Testis (tissue), 3 donors: ENCODE results near the gene CHRNB2. TPM values are rescaled to one million over a fixed set of nuclear protein-coding genes. Genes with fewer than 3 reads are reported as not detected.

ENCODE experiments used
- DNase-seq: peaks from one replicate; pipeline ENCODE4 v3.0.0-alpha.2; 2019
- H3K27ac ChIP-seq, 2 donors: fragments of 200-600 bp; sonication (generic); one replicate each; pipeline ENCODE4 v1.5.1; 2019
- H3K27me3 ChIP-seq: fragments of 200-600 bp; sonication (generic); one replicate; pipeline ENCODE4 v1.5.1; 2019
- H3K36me3 ChIP-seq: fragments of 200-600 bp; sonication (generic); one replicate; pipeline ENCODE4 v1.5.1; 2017; ENCODE audit warnings: low read depth; ENCODE audit errors: missing control alignments
- H3K4me1 ChIP-seq: fragments of 200-600 bp; sonication (generic); one replicate; pipeline ENCODE4 v1.5.1; 2019
- H3K4me3 ChIP-seq, 2 donors: fragments of 200-600 bp; sonication (generic); one replicate each; pipeline ENCODE4 v1.5.1; 2017 to 2019
- H3K9me3 ChIP-seq: fragments of 200-600 bp; sonication (generic); one replicate; pipeline ENCODE4 v1.5.1; 2017
- POLR2A ChIP-seq: fragments of 450-650 bp; IDR thresholded peaks from one replicate; pipeline ENCODE4 v1.6.1; 2017; ENCODE audit warnings: antibody characterized with exemption, mild to moderate bottlenecking, moderate library complexity
- WGBS, 2 donors: methylation state at CpG; one replicate each; pipeline ENCODE4 v1.1.5; 2018; 5-methylcytosine and 5-hydroxymethylcytosine counted together
- intact Hi-C: fragments of 100-400 bp; cut with DNase I; formaldehyde crosslinking; loops from one replicate; pipeline ENCODE4 v1.15.1; 2023; ENCODE audit warnings: low total_unique reads
- polyA plus RNA-seq: library from polyadenylated mRNA; stranded (reverse); fragments of 350-450 nt; fragmentation: Illumina TruSeq; extraction: RNeasy Lipid Tissue Mini Kit (QIAGEN cat#74804); gene quantifications from one replicate; pipeline ENCODE4 v1.2.3, GENCODE V29; 2014; ENCODE audit warnings: low read depth, low replicate concordance; ENCODE audit not compliant: insufficient read depth
- total RNA-seq, 2 donors: library from RNA; depleted of rRNA; stranded (reverse); fragments of >200 nt; gene quantifications; one replicate each; pipeline ENCODE4 v1.2.3, GENCODE V29; 2016
- TF ChIP-seq, protein P1 (sequence below), 3 experiments: fragments of 450-650 bp in 2 of 3; fragments of 200-600 bp in 1 of 3; sonication (generic) in 1 of 3; IDR thresholded peaks; one replicate each; pipeline ENCODE4 v1.5.1; 2016 to 2019; ENCODE audit warnings: antibody characterized with exemption in 3 of 3, mild to moderate bottlenecking in 2 of 3, moderate library complexity in 1 of 3

The CHRNB2 gene
- total and polyA plus RNA-seq, 3 donors from 2014 or later, result 1.2 to 1.3 (median 1.3) TPM

DNA sequence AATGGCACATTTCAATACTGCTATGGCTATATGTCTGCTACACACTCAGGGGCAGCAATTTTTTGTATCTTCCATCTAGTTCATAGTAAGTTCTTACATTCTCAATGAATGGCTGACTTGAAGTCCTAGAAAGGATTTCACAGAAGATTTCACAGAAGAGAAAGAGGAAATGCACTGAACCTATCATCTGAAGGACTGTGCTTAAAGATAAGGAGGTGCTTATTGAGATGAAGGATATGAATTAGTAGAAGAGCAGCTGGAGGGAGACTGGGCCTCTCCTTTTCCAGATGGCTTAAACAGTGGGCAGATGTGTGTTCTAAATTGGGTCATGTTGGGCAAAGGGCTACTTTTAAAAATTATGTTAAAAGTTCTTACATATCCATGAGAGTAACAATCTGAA lies 25.8 kb downstream of the CHRNB2 start:
- H3K9me3 ChIP-seq, result no peaks in the 10 kb centered on the region
- DNase-seq, result no peak
- TF ChIP-seq, protein P1, sequence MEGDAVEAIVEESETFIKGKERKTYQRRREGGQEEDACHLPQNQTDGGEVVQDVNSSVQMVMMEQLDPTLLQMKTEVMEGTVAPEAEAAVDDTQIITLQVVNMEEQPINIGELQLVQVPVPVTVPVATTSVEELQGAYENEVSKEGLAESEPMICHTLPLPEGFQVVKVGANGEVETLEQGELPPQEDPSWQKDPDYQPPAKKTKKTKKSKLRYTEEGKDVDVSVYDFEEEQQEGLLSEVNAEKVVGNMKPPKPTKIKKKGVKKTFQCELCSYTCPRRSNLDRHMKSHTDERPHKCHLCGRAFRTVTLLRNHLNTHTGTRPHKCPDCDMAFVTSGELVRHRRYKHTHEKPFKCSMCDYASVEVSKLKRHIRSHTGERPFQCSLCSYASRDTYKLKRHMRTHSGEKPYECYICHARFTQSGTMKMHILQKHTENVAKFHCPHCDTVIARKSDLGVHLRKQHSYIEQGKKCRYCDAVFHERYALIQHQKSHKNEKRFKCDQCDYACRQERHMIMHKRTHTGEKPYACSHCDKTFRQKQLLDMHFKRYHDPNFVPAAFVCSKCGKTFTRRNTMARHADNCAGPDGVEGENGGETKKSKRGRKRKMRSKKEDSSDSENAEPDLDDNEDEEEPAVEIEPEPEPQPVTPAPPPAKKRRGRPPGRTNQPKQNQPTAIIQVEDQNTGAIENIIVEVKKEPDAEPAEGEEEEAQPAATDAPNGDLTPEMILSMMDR (IDR thresholded peaks at IDR 0.05), result no peak
- no peak for TF ChIP-seq POLR2A
- H3K4me1 ChIP-seq, result no peaks in the 10 kb centered on the region
- H3K4me3 ChIP-seq, result no peak overlapping the region
- H3K27me3 ChIP-seq, result no peaks in the 10 kb centered on the region
- no peaks in the 10 kb centered on the region for H3K36me3 ChIP-seq
- no peak overlapping the region for H3K27ac ChIP-seq
- intact Hi-C loops, result no loop called here

DNA sequence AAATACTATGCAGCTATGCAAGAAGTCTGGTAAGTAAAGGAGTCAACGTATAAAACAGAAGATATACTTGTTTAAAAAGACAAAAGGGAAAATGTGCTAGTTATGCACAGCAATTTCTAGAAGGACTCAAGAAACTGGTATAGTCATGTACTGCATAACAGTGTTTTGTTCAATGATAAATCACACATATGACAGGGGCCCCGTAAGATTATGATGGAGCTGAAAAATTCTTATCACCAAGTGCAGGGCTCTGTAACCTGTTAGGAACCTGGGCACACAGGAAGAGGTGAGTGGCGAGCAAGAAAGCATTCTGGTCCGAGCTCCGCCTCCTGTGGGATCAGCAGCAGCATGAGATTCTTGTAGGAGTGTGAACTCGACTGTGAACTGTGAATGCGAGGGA lies 27.2 kb downstream of the CHRNB2 start:
- 82 to 87% methylated on average over 7 of the region's 7 CpGs for WGBS, 2 donors
- Histone ChIP-seq H3K4me1 (peaks cover 11% of the 10 kb centered on the region), H3K36me3 (no peaks in the 10 kb centered on the region), H3K27me3 (no peaks in the 10 kb centered on the region), H3K9me3 (no peaks in the 10 kb centered on the region), H3K4me3 (no peak overlapping the region), H3K27ac (no peak overlapping the region)
- no peak for TF ChIP-seq POLR2A
- TF ChIP-seq, protein P1 (IDR thresholded peaks at IDR 0.05), result no peak
- intact Hi-C loops, result no loop called here
- no peak for DNase-seq

DNA sequence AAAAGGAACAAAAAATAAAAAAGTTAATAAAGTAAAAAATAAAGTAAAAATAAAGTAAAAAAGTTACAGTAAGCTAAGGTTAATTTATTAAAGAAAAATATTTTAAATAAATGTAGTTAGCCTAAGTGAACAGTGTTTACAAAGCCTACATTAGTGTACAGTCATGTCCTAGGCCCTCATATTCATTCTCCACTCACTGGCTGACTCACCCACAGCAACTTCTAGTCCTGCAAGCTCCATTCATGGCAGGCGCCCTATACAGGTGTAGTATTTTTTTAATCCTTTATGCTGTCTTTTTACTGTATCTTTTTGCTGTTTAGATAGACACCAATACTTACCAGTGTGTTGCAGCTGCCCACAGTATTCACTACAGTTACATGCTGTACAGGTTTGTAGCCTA lies 28.0 kb downstream of the CHRNB2 start:
- Histone ChIP-seq H3K4me1 (peaks cover 14% of the 10 kb centered on the region), H3K27me3 (no peaks in the 10 kb centered on the region), H3K4me3 (no peak overlapping the region), H3K27ac (no peak overlapping the region), H3K9me3 (no peaks in the 10 kb centered on the region), H3K36me3 (no peaks in the 10 kb centered on the region)
- intact Hi-C loops, result no loop called here
- DNase-seq, result no peak
- WGBS, 2 donors, result 74 to 94% methylated on average over 1 of the region's 1 CpG
- TF ChIP-seq, protein P1 (IDR thresholded peaks at IDR 0.05), result no peak
- TF ChIP-seq POLR2A, result no peak

DNA sequence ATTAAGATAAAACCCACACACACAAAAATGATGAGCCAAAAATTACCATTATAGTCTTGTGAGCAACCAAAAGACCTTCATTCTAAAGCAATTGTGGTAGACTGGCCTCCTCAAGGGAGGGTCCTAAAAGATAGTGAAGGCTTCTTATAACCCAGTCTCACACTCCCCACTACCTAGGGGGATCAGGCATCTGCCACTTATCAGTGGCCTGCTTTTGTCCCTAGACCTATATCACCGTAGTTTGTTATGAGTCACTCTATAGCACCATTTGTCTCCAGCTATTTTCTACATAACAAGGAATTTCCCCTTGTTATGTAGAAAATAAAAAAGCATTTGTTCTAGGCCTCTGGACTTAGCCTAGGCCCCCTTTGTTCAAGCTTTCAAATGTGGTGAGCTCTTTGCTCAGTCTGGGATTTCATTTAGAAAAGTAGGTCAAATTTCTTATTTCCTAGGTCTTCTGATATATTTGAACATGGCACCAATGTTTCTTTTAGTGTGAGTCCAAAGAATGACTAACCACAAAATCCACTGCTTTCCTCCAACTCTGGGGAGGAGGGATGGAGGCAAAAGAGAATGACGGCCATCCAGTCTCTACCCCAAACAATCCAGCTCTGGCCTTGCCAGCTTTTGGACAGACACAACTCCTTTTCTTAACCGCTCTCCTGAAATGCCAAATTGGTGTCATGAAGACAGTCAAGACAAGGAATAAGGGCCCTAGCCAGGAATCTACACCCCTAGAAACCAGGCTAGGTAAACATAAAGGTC lies 31.5 kb downstream of the CHRNB2 start:
- H3K4me3 ChIP-seq, result no peak overlapping the region
- WGBS, 2 donors, result 68 to 76% methylated on average over 3 of the region's 3 CpGs
- H3K9me3 ChIP-seq, result no peaks in the 10 kb centered on the region
- no peak for DNase-seq
- intact Hi-C loops, result no loop called here
- no peaks in the 10 kb centered on the region for H3K36me3 ChIP-seq
- H3K27ac ChIP-seq, result no peak overlapping the region
- no peaks in the 10 kb centered on the region for H3K27me3 ChIP-seq
- H3K4me1 ChIP-seq, result peaks cover 24% of the 10 kb centered on the region
- no peak for TF ChIP-seq POLR2A
- TF ChIP-seq, protein P1 (IDR thresholded peaks at IDR 0.05), result no peak

DNA sequence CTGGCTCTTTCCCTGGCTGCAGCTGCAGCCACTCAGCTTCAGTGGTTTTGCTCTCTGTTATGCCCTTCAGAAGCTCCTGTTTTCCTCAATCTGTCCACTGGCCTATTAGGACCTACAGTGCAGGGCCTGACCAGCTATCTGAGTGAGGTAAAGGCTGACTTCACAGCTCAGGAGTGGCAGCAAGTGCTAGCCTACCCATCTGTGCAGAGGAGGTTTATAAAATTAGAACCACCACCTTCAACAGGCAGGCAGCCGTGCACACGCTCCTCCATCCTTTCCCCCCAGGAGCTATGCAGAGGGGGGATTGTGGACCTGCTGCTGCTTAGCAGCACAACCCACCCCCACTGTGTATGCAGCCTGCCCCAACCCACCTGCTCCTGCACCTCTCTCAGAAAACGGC lies 32.1 kb downstream of the CHRNB2 start:
- TF ChIP-seq POLR2A, result no peak
- TF ChIP-seq, protein P1 (IDR thresholded peaks at IDR 0.05), result no peak
- Histone ChIP-seq H3K27ac (no peak overlapping the region), H3K4me1 (peaks cover 24% of the 10 kb centered on the region), H3K36me3 (no peaks in the 10 kb centered on the region), H3K9me3 (no peaks in the 10 kb centered on the region), H3K27me3 (no peaks in the 10 kb centered on the region), H3K4me3 (no peak overlapping the region)
- WGBS, 2 donors, result 66 to 97% methylated on average over 3 of the region's 3 CpGs
- DNase-seq, result no peak
- intact Hi-C loops, result no loop called here
